ENCODE results near the gene L3MBTL1. TPM values are rescaled to one million over a fixed set of nuclear protein-coding genes. Genes with fewer than 3 reads are reported as not detected.
"Not testable (repeated sequence)": the region's sequence is repeated elsewhere in the genome, so short reads cannot be mapped to it uniquely, and the experiment has no call there.

Gene L3MBTL1
- total RNA-seq, 1 donor from 2014 or later: 1.7 TPM

DNA sequence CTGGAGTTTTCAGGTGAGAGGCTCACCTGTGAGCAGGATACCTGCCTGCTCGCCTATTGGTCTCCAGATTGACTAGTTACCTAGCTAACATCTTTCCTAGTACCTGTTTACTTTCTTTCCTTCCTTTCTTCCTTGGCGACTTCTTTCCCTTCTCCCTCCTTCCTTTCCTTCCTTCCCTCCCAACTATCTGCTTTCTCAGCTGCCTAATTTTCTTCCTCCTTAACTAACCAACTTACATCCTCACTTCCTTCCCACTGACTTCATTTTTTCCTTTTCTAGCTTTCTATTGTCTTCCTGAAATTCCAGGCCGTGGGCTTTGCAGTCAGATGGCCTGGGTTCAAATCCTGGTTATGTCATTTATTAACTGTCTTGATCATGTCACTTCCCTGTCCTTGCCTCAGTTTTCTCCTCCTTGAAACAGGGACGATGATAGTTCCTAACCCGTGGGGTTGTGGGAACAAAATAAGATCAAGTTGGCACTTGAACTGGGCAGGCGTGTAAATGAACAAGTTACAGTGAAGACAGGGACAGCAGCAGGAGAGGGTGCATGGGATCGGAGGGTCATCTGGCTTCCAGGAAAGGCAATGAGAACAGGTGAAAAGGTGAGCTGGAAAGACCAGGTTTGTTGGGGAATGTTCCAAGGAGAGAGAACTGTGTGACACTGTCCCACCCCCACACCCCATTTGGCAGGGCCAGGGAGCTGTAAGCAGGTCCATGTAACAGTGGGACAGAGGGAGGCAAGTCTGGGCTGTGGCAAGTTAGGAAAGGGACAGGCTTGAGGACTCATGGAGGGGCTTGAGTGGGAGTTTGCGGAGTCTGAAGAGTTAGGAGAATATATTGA is 51.9 kb downstream of the L3MBTL1 start:
- no peak for DNase-seq (ENCODE audit: low read depth in 2 of 2)

DNA sequence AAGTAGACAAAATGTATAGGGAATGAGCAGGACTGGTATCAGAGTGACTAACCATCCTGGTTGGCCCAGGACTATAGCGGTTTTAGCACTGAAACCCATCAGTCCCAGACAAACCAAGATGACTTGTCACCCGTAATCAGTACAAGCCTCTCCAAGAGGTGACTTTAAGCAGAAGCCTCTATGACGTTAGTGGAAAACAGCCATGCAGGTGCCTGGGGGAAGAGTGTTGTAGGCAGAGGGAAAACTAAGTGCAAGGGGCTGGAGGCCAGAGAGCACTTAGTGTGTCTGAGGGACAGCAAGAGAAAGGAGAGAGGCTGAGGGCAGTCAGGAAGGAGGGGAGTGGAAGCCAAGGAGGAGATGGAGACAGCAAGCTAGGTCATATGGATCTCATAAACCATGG is 53.5 kb downstream of the L3MBTL1 start:
- no peak for DNase-seq (ENCODE audit: low read depth in 2 of 2)

DNA sequence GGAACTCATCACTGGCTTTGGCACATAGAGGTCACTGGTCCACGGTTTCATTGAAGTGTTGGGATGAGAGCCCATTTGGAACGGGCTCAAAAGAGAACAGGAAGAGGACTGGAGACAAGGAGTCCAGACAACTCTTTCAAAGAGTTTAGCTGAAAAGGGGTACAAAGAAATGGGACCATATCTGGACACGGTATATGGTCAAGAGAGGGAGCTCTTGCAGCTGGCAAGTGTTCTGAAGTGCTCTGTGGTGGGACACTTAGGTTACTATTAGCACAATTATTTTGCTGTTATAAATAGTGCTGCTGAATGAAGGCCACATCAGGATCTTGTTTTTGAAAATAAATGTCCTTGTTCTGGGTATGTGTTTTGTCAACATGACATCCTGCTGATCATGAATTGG is 55.9 kb downstream of the L3MBTL1 start:
- DNase-seq (ENCODE audit: low read depth in 2 of 2): no peak

DNA sequence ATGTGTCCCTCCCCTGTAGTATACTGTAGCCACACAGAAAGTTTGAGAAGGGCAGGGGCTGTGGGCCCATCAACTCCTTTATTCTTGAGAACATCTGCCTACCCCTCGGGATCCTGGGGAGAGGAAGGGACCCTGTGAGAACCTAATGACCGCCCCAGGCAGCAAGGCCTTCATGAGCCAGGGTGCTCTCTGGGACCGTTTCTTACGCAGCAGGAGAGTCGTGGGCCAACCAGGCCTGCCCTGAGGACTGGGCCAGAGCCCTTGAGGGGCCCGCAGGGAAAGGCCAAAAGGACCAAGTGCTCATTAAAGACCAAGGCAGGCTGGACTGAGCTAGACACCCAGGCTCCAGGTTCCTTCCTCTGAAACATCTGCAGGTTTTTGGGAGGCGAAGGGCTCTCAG is 56.5 kb downstream of the L3MBTL1 start:
- DNase-seq (ENCODE audit: low read depth in 2 of 2): no peak

DNA sequence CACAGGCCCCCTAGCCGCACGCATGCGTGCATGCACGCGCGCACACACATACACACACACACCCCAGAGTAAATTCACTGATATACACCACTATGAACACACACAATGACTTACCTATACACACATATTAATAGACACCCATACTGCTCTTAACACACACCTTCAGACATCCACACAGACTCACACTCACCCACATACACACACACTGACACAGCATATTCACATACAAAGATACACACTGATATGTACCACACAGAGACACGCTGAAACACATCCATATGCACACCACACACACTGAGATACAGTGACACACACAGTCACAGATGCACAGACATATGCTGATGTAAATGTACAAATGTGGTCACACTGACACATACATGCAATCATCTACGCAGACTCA is 57.0 kb downstream of the L3MBTL1 start:
- DNase-seq (ENCODE audit: low read depth in 2 of 2): no peak

DNA sequence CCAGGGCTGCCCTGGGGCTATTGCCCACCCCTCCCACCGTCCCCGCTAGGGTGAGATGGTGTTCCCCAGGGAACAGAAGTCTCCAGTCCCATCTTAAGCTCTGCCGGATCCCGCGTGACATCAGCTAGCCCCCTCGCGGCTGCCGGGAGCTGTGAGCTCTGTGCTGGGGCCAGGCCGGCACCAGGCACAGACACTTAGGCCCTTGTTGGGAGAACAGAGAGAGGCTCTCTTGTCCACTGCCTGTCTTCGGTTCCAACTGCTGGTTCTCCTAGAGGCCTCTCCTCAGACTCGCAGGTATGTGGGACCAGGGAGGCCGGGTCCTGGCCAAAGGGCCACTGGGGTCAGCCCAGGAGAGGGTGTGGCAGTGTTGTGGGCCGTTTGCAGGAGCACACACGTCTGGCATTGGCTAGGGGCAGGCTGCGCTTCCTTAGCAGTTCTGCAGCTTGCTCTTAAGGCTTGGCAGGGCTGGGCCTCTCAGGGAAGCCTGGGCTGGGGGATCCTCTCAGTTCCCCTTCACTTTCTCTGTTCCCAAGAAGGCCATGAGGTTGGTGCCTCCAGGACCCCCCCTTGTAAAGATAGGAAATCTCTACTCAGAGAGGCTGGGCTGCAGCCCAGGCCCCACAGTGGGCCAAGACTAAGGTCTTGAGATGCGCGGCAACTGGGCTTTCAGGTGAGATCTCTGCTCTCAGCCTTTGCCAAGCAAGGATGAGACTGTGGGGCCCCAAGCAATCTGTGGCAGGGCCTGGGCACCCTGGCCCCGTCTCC is 57.7 kb downstream of the L3MBTL1 start:
- DNase-seq (ENCODE audit: low read depth in 2 of 2): no peak

DNA sequence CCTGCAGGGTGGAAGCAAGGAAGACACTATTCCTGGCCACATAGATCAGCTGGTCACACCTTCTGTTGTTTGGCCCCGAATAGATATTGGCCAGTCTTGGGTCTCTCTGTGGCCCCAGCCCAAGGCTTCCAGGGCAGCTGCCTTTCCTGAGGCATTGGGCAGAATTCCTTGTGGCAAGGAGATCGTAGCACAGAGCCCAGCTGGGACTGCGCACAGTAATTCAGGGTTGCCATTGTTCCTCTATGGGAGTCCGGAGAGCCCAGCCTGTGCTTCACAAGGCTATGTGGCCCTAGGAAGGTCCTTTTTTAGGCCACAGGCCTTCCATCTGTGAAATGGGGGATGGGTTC is 58.2 kb downstream of the L3MBTL1 start:
- DNase-seq (ENCODE audit: low read depth in 2 of 2): no peak

DNA sequence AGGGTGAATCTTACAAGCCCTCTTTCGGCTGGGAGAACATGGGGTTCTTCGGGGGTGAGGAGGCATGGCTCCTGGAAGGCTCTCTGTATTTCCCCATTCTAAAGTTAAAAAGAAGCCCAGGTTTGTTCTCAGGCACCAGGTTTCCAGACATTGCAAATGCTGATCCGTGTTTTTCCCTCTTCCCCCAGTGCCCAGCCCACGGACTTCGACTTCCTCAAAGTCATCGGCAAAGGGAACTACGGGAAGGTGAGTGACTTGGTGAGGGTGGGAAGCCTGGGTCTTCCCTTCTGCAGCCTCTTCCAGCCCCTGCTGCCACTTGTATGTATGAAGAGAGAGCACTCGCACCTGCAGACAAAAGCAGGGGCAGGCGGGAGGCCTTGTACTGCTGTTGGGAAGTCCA is 60.0 kb downstream of the L3MBTL1 start:
- DNase-seq (ENCODE audit: low read depth in 2 of 2): no peak

DNA sequence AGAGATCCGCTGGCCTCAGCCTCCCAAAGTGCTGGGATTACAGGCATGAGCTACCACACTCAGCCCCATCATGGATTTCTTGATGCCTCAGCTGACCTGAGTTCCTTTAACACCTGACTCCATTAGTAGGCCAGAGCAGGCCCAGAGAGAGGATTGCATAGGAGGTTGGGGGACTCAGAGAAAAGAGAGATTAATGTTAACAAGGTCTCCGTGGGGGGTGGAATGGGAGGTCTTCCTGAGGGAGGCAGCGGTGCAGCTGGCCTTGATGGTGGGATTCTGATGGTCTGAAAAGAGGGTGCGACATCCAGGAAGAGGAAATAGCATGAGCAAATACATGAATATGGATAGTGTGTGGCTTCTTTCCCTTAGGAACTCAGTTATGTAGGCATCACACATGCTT is 61.2 kb downstream of the L3MBTL1 start:
- DNase-seq (ENCODE audit: low read depth in 2 of 2): no peak

DNA sequence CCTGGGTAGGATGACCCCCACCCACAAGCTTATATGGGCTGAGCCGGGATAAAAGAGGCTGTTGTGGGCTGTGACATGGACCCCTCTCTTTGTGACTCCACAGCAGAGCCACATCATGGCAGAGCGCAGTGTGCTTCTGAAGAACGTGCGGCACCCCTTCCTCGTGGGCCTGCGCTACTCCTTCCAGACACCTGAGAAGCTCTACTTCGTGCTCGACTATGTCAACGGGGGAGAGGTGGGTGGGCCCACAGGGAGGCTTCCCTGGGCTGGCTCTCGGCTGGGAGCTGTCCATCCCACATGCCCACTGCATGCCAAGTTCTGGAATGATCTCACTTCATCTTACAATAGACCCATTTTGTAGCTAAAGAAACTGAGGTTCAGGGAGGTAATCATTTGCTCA is 61.8 kb downstream of the L3MBTL1 start:
- DNase-seq (ENCODE audit: low read depth in 2 of 2): no peak

DNA sequence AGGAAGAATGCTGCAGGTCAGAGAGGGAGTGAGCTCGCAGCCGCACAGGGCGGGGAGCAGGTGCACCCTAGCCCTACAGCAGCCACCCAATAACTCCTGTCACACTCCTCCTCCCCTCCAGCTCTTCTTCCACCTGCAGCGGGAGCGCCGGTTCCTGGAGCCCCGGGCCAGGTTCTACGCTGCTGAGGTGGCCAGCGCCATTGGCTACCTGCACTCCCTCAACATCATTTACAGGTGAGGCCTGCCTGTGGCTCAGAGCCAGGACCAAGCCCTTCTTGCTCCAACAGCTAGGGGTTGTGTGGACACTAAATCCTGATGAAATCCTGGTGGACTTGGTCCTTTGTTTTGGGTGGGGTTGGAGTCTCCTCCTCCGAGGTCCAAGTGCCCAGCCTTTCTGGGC is 63.0 kb downstream of the L3MBTL1 start:
- no peak for DNase-seq (ENCODE audit: low read depth in 2 of 2)

DNA sequence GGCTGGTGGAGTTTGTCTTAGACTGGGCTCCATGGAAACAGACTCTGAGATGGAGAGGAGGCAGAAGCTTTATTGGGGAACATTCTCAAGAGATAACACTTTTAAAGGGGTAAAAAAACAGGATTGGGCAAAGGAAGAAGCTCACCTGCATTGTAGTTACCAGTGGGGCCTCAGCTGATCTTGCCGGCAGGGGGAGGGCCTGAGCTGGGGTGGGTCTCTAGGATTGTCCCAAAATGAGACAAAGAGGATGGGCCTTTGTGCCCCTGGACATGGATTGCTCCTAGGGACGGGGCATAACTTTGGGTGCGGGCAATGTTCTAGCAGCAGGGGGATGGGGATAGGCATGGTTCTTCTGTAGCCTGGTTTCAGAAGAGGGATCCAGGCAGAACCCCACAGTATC is 63.8 kb downstream of the L3MBTL1 start:
- no peak for DNase-seq (ENCODE audit: low read depth in 2 of 2)

DNA sequence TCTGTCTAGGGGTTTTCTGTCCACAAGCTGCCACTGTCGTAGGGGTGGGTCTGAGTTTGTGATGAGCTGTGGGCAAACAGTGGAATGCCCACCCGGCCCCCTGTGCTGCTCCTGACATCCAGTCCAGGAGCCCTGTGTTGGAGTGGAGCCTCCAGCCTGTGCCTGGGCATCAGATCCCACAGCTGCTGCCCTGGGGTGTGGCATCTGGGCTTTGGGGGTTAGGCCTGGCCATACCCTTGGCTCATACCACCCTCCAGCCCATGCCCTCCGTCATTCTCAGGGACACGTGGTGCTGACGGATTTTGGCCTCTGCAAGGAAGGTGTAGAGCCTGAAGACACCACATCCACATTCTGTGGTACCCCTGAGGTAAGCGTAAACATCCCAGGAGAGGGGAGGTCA is 64.3 kb downstream of the L3MBTL1 start:
- DNase-seq (ENCODE audit: low read depth in 2 of 2): no peak

DNA sequence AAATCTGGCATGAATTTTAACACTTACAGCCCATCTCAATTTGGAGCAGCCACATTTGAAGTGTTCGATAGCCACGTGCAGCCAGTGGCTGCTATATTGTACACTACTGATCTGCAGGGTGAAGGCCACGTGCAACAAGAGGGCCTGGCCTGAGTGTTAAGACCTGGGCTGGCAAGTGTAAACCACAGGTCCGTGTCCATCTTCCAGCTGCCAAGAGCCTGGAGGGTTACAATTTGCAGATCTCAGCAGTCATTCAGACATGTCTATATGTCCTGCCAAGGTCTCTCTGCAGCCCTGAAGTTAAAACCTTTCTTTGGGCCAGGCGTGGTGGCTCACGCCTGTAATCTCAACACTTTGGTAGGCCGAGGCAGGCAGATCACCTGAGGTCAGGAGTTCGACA is 65.4 kb downstream of the L3MBTL1 start:
- no peak for DNase-seq (ENCODE audit: low read depth in 2 of 2)

DNA sequence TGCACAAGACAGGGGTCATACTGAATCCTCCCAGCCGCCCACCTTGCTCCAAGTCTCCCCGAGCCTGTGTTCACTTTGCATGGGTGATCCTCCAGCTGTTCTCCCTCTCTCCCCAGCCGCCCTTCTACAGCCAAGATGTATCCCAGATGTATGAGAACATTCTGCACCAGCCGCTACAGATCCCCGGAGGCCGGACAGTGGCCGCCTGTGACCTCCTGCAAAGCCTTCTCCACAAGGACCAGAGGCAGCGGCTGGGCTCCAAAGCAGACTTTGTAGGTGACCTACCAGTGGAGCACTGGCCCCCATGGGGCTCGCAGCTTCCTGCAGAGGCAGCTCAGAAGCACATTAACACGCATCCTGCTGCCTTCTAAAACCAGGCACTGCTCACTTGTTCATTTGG is 68.6 kb downstream of the L3MBTL1 start:
- no peak for DNase-seq (ENCODE audit: low read depth in 2 of 2)

DNA sequence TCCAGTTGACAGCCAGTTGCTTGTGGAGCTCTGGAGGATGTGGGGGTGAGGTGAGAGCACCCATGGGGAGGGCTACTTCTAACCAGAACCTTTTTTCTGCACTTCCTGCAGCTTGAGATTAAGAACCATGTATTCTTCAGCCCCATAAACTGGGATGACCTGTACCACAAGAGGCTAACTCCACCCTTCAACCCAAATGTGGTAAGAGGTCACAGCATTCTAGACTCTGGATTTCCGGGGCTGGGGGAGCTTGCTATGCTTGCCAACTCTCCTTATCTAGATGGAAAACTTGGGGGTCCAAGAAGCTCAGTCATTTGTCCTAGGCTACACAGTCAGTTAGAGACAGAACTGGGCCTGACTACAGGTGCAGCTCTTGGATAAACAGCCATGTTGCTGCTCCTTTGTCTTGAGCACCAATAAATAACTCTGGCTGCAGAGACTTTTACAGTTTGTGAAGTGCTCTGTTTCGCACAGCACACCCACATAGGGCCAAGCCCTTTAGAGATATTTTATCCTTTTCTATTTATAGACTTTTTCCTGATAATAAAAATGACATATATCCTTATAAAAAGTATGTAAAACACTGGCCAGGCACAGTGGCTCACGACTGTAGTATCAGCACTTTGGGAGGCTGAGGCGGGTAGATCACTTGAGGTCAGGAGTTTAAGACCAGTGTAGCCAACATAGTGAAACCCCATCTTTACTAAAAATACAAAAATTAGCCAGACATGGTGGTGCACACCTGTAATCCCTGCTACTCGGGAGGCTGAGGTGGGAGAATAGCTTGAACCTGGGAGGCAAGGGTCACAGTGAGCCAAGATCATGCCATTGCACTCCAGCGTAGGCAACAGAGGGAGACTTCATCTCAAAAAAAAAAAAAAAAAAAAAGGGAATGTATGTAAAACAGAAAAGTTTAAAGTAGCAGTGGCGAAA is 72.6 kb downstream of the L3MBTL1 start:
- no peak for DNase-seq (ENCODE audit: low read depth in 2 of 2)

DNA sequence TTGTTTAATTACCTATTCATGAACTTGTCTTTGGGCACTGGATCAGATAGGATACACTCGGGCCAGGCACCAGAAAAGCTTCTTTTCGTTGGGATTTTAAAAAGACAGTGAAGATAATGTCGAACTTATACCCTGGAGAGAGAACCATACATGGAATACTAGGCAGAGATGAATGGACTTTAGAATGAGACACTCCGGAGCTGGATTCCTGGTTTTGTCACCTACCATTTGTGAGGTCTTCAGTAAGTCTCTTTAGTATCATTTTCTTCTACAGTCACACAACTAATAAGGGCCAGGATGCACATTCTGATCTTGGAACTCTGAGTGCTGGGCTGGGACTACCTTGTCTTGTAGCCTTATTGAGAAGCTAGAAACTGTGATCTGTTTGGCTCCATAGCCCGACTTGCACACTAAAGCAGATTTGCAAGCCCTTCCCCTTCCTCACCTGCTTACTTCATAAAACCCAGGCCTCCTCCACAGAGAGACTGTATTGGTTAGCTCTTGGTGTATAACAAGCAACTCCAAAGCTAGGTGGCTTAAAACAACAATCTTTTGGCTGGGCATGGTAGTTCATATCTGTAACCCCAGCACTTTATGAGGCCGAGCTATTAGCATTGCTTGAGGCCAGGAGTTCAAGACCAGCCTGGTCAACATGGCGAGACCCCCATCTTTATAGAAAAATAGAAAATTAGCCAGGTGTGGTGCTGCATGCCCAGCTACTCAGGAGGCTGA is 75.8 kb downstream of the L3MBTL1 start:
- DNase-seq (ENCODE audit: low read depth in 2 of 2): no peak

DNA sequence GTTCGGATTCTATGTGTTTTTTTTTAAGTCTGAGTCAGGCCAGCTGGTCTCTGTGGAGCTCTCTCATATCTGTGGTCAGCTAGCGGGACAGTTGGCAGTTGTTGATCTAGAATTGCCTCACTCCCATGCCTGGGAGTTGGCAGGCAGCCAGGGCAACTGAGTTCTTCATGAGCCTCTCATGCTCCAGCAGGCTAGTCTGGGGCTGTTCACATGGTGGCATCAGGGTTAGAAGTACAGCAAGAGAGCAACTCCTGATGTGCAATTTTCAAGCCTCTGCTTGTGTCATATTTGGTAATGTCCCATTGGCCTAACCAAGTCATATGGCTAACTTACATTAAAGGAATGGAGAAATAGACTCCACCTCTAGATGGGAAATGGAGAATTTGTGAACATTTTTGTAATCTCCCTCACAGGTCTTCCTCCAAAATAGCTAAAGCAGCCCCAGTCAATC is 76.5 kb downstream of the L3MBTL1 start:
- DNase-seq (ENCODE audit: low read depth in 2 of 2): peak in 1 of 2 donors; percentile 35

DNA sequence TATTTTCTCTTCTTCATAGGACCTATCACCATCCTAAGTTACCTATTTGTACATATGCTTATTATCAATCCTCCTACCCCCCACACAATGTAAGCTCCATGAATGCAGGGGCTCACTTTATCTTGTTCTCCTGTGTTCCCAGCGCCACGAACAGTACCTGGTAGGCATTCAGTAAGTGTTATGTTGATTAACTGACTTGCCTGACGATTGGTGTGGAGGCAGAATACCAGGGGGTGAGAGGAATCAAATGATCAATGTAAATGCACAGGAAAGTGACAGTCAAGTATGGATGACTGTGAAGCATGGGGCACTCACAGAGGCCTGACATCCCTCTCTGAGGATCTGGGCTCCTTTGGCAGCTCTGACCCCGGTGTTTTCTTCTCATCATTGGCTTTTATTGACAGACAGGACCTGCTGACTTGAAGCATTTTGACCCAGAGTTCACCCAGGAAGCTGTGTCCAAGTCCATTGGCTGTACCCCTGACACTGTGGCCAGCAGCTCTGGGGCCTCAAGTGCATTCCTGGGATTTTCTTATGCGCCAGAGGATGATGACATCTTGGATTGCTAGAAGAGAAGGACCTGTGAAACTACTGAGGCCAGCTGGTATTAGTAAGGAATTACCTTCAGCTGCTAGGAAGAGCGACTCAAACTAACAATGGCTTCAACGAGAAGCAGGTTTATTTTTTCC is 77.1 kb downstream of the L3MBTL1 start:
- no peak for DNase-seq (ENCODE audit: low read depth in 2 of 2)

DNA sequence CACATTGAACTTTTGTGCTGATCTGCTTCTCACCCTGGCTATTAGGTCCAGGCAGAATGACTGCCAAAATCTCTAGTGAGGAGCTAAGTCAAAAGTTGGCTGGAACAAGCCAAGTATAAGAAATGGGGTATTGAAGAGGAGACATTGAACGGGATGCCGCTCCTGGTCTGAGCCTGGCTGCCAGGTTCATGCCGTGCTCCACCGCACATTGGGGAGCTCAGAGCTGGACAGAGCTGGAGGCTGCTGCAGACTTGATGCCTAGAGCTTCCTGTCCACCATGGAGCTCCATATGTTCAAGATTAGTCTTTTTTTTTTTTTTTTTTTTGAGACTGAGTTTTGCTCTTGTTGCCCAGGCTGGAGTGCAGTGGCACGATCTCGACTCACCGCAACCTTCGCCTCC is 79.1 kb downstream of the L3MBTL1 start:
- DNase-seq (ENCODE audit: low read depth in 2 of 2): no peak

DNA sequence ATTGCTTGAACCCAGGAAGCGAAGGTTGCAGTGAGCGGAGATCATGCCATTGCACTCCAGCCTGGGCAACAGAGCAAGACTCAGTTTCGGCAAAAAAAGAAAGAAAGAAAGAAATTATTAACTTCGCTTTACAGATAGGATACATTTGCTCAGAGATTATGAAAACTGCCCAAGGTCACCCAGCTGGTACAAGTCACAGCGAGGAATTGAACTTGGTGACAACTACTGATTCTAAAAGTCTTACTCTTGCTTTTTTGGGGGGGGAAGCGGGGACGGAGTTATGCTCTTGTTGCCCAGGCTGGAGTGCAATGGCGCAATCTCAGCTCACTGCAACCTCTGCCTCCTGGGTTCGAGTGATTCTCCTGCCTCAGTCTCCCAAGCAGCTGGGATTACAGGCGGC is 81.0 kb downstream of the L3MBTL1 start:
- not testable (repeated sequence) for DNase-seq (ENCODE audit: low read depth in 2 of 2)
